ENCODE data around the gene BTG4.

GRCh38 chr11:111446404-111447111 is 65.6 kb downstream of the BTG4 start:
- TF ChIP-seq, protein P1, sequence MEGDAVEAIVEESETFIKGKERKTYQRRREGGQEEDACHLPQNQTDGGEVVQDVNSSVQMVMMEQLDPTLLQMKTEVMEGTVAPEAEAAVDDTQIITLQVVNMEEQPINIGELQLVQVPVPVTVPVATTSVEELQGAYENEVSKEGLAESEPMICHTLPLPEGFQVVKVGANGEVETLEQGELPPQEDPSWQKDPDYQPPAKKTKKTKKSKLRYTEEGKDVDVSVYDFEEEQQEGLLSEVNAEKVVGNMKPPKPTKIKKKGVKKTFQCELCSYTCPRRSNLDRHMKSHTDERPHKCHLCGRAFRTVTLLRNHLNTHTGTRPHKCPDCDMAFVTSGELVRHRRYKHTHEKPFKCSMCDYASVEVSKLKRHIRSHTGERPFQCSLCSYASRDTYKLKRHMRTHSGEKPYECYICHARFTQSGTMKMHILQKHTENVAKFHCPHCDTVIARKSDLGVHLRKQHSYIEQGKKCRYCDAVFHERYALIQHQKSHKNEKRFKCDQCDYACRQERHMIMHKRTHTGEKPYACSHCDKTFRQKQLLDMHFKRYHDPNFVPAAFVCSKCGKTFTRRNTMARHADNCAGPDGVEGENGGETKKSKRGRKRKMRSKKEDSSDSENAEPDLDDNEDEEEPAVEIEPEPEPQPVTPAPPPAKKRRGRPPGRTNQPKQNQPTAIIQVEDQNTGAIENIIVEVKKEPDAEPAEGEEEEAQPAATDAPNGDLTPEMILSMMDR (IDR thresholded peaks at IDR 0.05), result peak in 3 of 4 experiments; percentile 79 to 86 (median 84)
- TF ChIP-seq POLR2A (IDR thresholded peaks at IDR 0.05), result no peak
- TF ChIP-seq POLR2AphosphoS5 (IDR thresholded peaks at IDR 0.05), result no peak
- TF ChIP-seq EP300 (IDR thresholded peaks at IDR 0.05), result no peak

Measured in gastroesophageal sphincter (tissue), 3 donors.